ENCODE results near the gene AMPD2.

AMPD2 gene

GRCh38 chr1:109619576-109620400 lies at the start of gene AMPD2, which contains the start of gene GNAT2:
Gene AMPD2 (plus strand): TSS chr1:109619837. CDS start chr1:109621176, 1,339 bp downstream.
Gene GNAT2 (minus strand): TSS chr1:109619616. CDS start chr1:109612870, 6,746 bp downstream.
- DNase-seq, result peak; percentile 78

GRCh38 chr1:109570414-109570813 lies 49.2 kb upstream of the AMPD2 start:
- DNase-seq, result no peak

- no peak for DNase-seq
These were observed 45.9 kb upstream of the AMPD2 start for GRCh38 chr1:109573785-109574184.

GRCh38 chr1:109578947-109579443 lies 40.6 kb upstream of the AMPD2 start:
- DNase-seq, result no peak

GRCh38 chr1:109579491-109579890 lies 40.1 kb upstream of the AMPD2 start:
- DNase-seq, result no peak

- DNase-seq, result no peak
These were observed 37.6 kb upstream of the AMPD2 start for GRCh38 chr1:109582021-109582420.

- DNase-seq, result no peak
These were observed 34.9 kb upstream of the AMPD2 start for GRCh38 chr1:109584766-109585165.

GRCh38 chr1:109586055-109586454 lies 33.6 kb upstream of the AMPD2 start:
- no peak for DNase-seq

- no peak for DNase-seq
These were observed 30.5 kb upstream of the AMPD2 start for GRCh38 chr1:109589177-109589576.

- DNase-seq, result no peak
These were observed 30.0 kb upstream of the AMPD2 start for GRCh38 chr1:109589679-109590078.

- no peak for DNase-seq
These were observed 26.7 kb upstream of the AMPD2 start for GRCh38 chr1:109592916-109593315.

GRCh38 chr1:109595531-109595930 lies 24.1 kb upstream of the AMPD2 start:
- DNase-seq, result no peak

- DNase-seq, result no peak
These were observed 21.5 kb upstream of the AMPD2 start for GRCh38 chr1:109598156-109598555.

GRCh38 chr1:109598655-109599054 lies 21.0 kb upstream of the AMPD2 start:
- DNase-seq, result no peak

GRCh38 chr1:109603229-109603628 lies 16.4 kb upstream of the AMPD2 start:
- no peak for DNase-seq

GRCh38 chr1:109605381-109605780 lies 14.3 kb upstream of the AMPD2 start:
- DNase-seq, result no peak

GRCh38 chr1:109609881-109610280 lies 9.8 kb upstream of the AMPD2 start:
- no peak for DNase-seq

GRCh38 chr1:109610609-109611307 lies 8.9 kb upstream of the AMPD2 start:
- no peak for DNase-seq

GRCh38 chr1:109611308-109611990 lies 8.2 kb upstream of the AMPD2 start:
- DNase-seq, result no peak

- DNase-seq, result no peak
These were observed 6.1 kb upstream of the AMPD2 start for GRCh38 chr1:109613361-109614147.

GRCh38 chr1:109615879-109616278 lies 3.8 kb upstream of the AMPD2 start:
- no peak for DNase-seq

GRCh38 chr1:109616391-109616790 lies 3.2 kb upstream of the AMPD2 start:
- DNase-seq, result no peak
